B cell (primary cell): ENCODE results near the gene TMEM107. TPM values are rescaled to one million over a fixed set of nuclear protein-coding genes. Genes with fewer than 3 reads are reported as not detected.

Experiments
- ATAC-seq: fragments of 200-7000 bp; cut with Tn5 transposase; one replicate; pipeline ENCODE4 v1.10.0; 2021; ENCODE audit warnings: low read depth, mild to moderate bottlenecking, moderate number of reproducible peaks, moderate library complexity
- CTCF ChIA-PET: fragments of 350-600 bp; sonication (Branson Sonifier 250); formaldehyde crosslinking; loops from one replicate; lab custom pipeline; 2021; ENCODE audit warnings: antibody characterized with exemption, inconsistent platforms; lab: Charles Lee
- POLR2A ChIA-PET: fragments of 350-600 bp; sonication (Branson Sonifier 250); formaldehyde crosslinking; loops from one replicate; lab custom pipeline; 2021; ENCODE audit warnings: antibody characterized with exemption; lab: Charles Lee
- DNase-seq: peaks from one replicate; pipeline ENCODE4 v3.0.0; 2013
- H2AFZ ChIP-seq: 2 replicates; pipeline ENCODE4 v1.6.1; 2012; ENCODE audit warnings: mild to moderate bottlenecking, low read depth, low read length; ENCODE audit not compliant: insufficient read depth, poor library complexity, severe bottlenecking
- H3K27ac ChIP-seq, 2 donors: 1 replicate in 1 of 2; 2 replicates in 1 of 2; pipeline ENCODE4 v1.5.1; 2012 to 2013; ENCODE audit warnings: low read length in 2 of 2, mild to moderate bottlenecking in 2 of 2, moderate library complexity in 1 of 2
- H3K27me3 ChIP-seq, 4 experiments: fragments of 200-600 bp in 1 of 4; sonication (generic) in 1 of 4; replicated peaks in 1 of 4; 1 replicate in 2 of 4; 2 replicates in 2 of 4; pipeline versions ENCODE4 v1.6.1 to v1.7.0; 2013 to 2016; ENCODE audit warnings: low read length in 3 of 4, mild to moderate bottlenecking in 2 of 4, mixed read lengths in 1 of 4, moderate library complexity in 1 of 4; ENCODE audit not compliant: insufficient read depth in 4 of 4, control insufficient read depth in 3 of 4; ENCODE audit errors: control extremely low read depth in 1 of 4
- H3K36me3 ChIP-seq, 2 experiments: replicated peaks in 1 of 2; 1 replicate in 1 of 2; 2 replicates in 1 of 2; pipeline versions ENCODE4 v1.6.1 to v1.7.1; 2013; ENCODE audit warnings: low read length in 1 of 2; ENCODE audit not compliant: insufficient read depth in 2 of 2, control insufficient read depth in 1 of 2; ENCODE audit errors: control extremely low read depth in 1 of 2, extremely low read depth in 1 of 2
- H3K4me1 ChIP-seq, 2 donors: fragments of 200-600 bp in 1 of 2; sonication (generic) in 1 of 2; 1 replicate in 1 of 2; 2 replicates in 1 of 2; pipeline versions ENCODE4 v1.5.1 to v1.6.1; 2013 to 2017; ENCODE audit warnings: low read length in 2 of 2; ENCODE audit not compliant: control insufficient read depth in 2 of 2, insufficient read depth in 2 of 2
- H3K4me2 ChIP-seq: replicated peaks from 2 replicates; pipeline ENCODE3; 2012; ENCODE audit warnings: mild to moderate bottlenecking, low read depth, low read length; ENCODE audit not compliant: poor library complexity, severe bottlenecking
- H3K4me3 ChIP-seq, 5 experiments: fragments of 200-600 bp in 1 of 5; sonication (generic) in 1 of 5; 1 replicate in 3 of 5; 2 replicates in 2 of 5; pipeline versions ENCODE4 v1.5.1 to v1.7.0; 2011 to 2016; ENCODE audit warnings: low read length in 4 of 5, mild to moderate bottlenecking in 4 of 5, low read depth in 2 of 5, control low read depth in 1 of 5, moderate library complexity in 1 of 5; ENCODE audit not compliant: insufficient read depth in 1 of 5; ENCODE audit errors: control extremely low read depth in 1 of 5, extremely low read depth in 1 of 5
- H3K79me2 ChIP-seq: fragments of 200-600 bp; sonication (generic); one replicate; pipeline ENCODE4 v1.6.0; 2016; ENCODE audit warnings: low read length; ENCODE audit not compliant: control insufficient read depth, insufficient read depth
- H3K9ac ChIP-seq: fragments of 200-600 bp; sonication (generic); 2 replicates; pipeline ENCODE4 v1.6.1; 2017; ENCODE audit warnings: mild to moderate bottlenecking, low read length, moderate library complexity
- H3K9me3 ChIP-seq, 3 donors: one replicate each; pipeline versions ENCODE4 v1.6.1 to v1.7.1; 2013; ENCODE audit warnings: low read length in 2 of 3; ENCODE audit not compliant: control insufficient read depth in 2 of 3, insufficient read depth in 1 of 3; ENCODE audit errors: control extremely low read depth in 1 of 3
- H4K20me1 ChIP-seq: 2 replicates; pipeline ENCODE4 v1.6.0; 2012; ENCODE audit warnings: mild to moderate bottlenecking, low read length; ENCODE audit not compliant: insufficient read depth, control insufficient read depth, poor library complexity, severe bottlenecking
- H3K27ac Mint-ChIP-seq: one replicate; pipeline ENCODE4 v1.8.0; 2021; ENCODE audit warnings: mixed read lengths
- H3K27me3 Mint-ChIP-seq: one replicate; pipeline ENCODE4 v1.8.0; 2021; ENCODE audit warnings: mixed read lengths
- H3K4me1 Mint-ChIP-seq: one replicate; pipeline ENCODE4 v1.8.0; 2021; ENCODE audit warnings: mixed read lengths
- H3K4me3 Mint-ChIP-seq: one replicate; pipeline ENCODE4 v1.8.0; 2021; ENCODE audit warnings: mixed read lengths
- H3K9me3 Mint-ChIP-seq: one replicate; pipeline ENCODE4 v1.8.0; 2022; ENCODE audit warnings: mixed read lengths; ENCODE audit not compliant: insufficient read depth
- EZH2 ChIP-seq: IDR thresholded peaks from 2 replicates; pipeline ENCODE4 v1.6.1; 2012; ENCODE audit warnings: borderline replicate concordance, low read depth, mild to moderate bottlenecking, moderate library complexity, low read length; ENCODE audit not compliant: insufficient read depth, poor library complexity, severe bottlenecking
- WGBS: methylation state at CpG from one replicate; pipeline ENCODE4 v1.1.5; 2013; ENCODE audit warnings: missing lambda C conversion rate; ENCODE audit not compliant: insufficient coverage; 5-methylcytosine and 5-hydroxymethylcytosine counted together
- intact Hi-C: fragments of 100-400 bp; cut with micrococcal nuclease; formaldehyde crosslinking; loops from one replicate; pipeline ENCODE4 v1.10.0; 2022
- polyA plus RNA-seq: library from polyadenylated mRNA; depleted of rRNA; stranded (reverse); fragments of >200 nt; gene quantifications from 2 replicates; pipeline ENCODE4 v1.2.3, GENCODE V29; 2012
- total RNA-seq, 2 donors: library from RNA; stranded (reverse); fragments of 120-200 nt in 1 of 2; gene quantifications; 1 replicate in 1 of 2; 2 replicates in 1 of 2; pipeline versions ENCODE4 v1.2.3 to v1.2.4, GENCODE V29; 2013 to 2022
- TF ChIP-seq, protein P1 (sequence below): fragments of 200-600 bp; IDR thresholded peaks from one replicate; pipeline ENCODE4 v1.8.0; 2022; ENCODE audit warnings: antibody characterized with exemption, mild to moderate bottlenecking

Gene TMEM107
- total and polyA plus RNA-seq, 2 donors (not counting 1 experiment from before 2014, with no cell fraction given), result 13.3 to 30.3 TPM

GRCh38 chr17:8223356-8224126, 47.4 kb upstream of the TMEM107 start:
- peaks cover 0 to 22% of the 10 kb centered on the region in 2 experiments for H3K36me3 ChIP-seq
- H3K27ac ChIP-seq, result peak overlapping the region; percentile 90 to 93
- H3K27me3 ChIP-seq, result no peaks in the 10 kb centered on the region
- no peaks in the 10 kb centered on the region for H3K9me3 ChIP-seq
- H2AFZ ChIP-seq, result peak overlapping the region; percentile 64
- ATAC-seq (peak; percentile 13), DNase-seq (no peak)
- 32% methylated on average over 20 of the region's 27 CpGs for WGBS
- intact Hi-C loops, result loop anchor here (1.0 to 10.0 kb wide), 3 partner anchors 65 to 211 kb away; partner anchors contain the start of genes NDEL1, RANGRF and RPL26
- peaks cover 32 to 50% of the 10 kb centered on the region in 2 donors for H3K4me1 ChIP-seq
- H3K4me1 Mint-ChIP-seq, result peaks cover 63% of the 10 kb centered on the region
- H4K20me1 ChIP-seq, result peaks cover 18% of the 10 kb centered on the region
- H3K9me3 Mint-ChIP-seq, result no peaks in the 10 kb centered on the region
- peak overlapping the region; percentile 75 to 100 (median 78) for H3K4me3 ChIP-seq
- peak overlapping the region; percentile 82 for H3K4me2 ChIP-seq
- peak overlapping the region; percentile 89 for H3K4me3 Mint-ChIP-seq
- no peaks in the 10 kb centered on the region for H3K27me3 Mint-ChIP-seq
- ChIA-PET CTCF (interaction anchor here (0.7 to 7.6 kb wide), 17 partner anchors 9 to 292 kb away, joined by 3 to 86 read pairs (median 7); partner anchors contain the start of genes AURKB, BORCS6, CNTROB and CTC1), POLR2A (interaction anchor here (0.7 to 7.5 kb wide), 10 partner anchors 13 to 104 kb away, joined by 3 to 158 read pairs (median 10); partner anchors contain the start of genes AURKB, BORCS6, CTC1 and PFAS)
- H3K79me2 ChIP-seq, result peaks cover 7% of the 10 kb centered on the region
- H3K9ac ChIP-seq, result peak overlapping the region; percentile 75
- peak overlapping the region; percentile 96 for H3K27ac Mint-ChIP-seq
- TF ChIP-seq EZH2, result no peak
- TF ChIP-seq, protein P1, sequence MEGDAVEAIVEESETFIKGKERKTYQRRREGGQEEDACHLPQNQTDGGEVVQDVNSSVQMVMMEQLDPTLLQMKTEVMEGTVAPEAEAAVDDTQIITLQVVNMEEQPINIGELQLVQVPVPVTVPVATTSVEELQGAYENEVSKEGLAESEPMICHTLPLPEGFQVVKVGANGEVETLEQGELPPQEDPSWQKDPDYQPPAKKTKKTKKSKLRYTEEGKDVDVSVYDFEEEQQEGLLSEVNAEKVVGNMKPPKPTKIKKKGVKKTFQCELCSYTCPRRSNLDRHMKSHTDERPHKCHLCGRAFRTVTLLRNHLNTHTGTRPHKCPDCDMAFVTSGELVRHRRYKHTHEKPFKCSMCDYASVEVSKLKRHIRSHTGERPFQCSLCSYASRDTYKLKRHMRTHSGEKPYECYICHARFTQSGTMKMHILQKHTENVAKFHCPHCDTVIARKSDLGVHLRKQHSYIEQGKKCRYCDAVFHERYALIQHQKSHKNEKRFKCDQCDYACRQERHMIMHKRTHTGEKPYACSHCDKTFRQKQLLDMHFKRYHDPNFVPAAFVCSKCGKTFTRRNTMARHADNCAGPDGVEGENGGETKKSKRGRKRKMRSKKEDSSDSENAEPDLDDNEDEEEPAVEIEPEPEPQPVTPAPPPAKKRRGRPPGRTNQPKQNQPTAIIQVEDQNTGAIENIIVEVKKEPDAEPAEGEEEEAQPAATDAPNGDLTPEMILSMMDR, result no peak
